GM23338 (cell line): Measurements from ENCODE around the gene RNF175.
"Not testable (repeated sequence)": the region's sequence is repeated elsewhere in the genome, so short reads cannot be mapped to it uniquely, and the experiment has no call there.

Experiments used
- CREB1 ChIP-seq: fragments of 250-450 bp; sonication (Bioruptor Pico); IDR thresholded peaks from 2 replicates; pipeline ENCODE4 v1.5.0; 2020; ENCODE audit warnings: low read depth, mild to moderate bottlenecking, moderate library complexity
- EZH2 ChIP-seq: fragments of 200-600 bp; sonication (generic); IDR thresholded peaks from one replicate; pipeline ENCODE4 v1.8.0; 2017; ENCODE audit warnings: antibody characterized with exemption, mild to moderate bottlenecking, low read depth; ENCODE audit not compliant: unreplicated experiment
- EZH2phosphoT487 ChIP-seq: fragments of 200-600 bp; sonication (generic); IDR thresholded peaks from one replicate; pipeline ENCODE4 v1.8.1; 2018; ENCODE audit warnings: antibody characterized with exemption; ENCODE audit not compliant: unreplicated experiment
- JUNB ChIP-seq: IDR thresholded peaks from one replicate; pipeline ENCODE4 v1.6.1; 2016; ENCODE audit warnings: antibody characterized with exemption; ENCODE audit not compliant: unreplicated experiment
- NANOG ChIP-seq: IDR thresholded peaks from 2 replicates; pipeline ENCODE4 v1.6.1; 2016; ENCODE audit warnings: antibody characterized with exemption, borderline replicate concordance
- POLR2AphosphoS5 ChIP-seq: IDR thresholded peaks from 2 replicates; pipeline ENCODE4 v1.6.1; 2016; ENCODE audit warnings: antibody characterized with exemption, low read depth
- STAT1 ChIP-seq: IDR thresholded peaks from one replicate; pipeline ENCODE4 v1.6.1; 2016; ENCODE audit warnings: antibody characterized with exemption; ENCODE audit not compliant: unreplicated experiment
- ZNF114 ChIP-seq: fragments of 250-450 bp; sonication (Bioruptor Pico); IDR thresholded peaks from 2 replicates; pipeline ENCODE4 v1.5.0; 2020; ENCODE audit warnings: mild to moderate bottlenecking, moderate library complexity
- ZNF331 ChIP-seq: fragments of 250-450 bp; sonication (Bioruptor Pico); IDR thresholded peaks from 2 replicates; pipeline ENCODE4 v1.5.0; 2020; ENCODE audit warnings: low read depth, mild to moderate bottlenecking, moderate library complexity
- TF ChIP-seq, protein P1 (sequence below), 2 experiments: fragments of 200-600 bp in 1 of 2; sonication (generic) in 1 of 2; conservative IDR thresholded peaks; 2 replicates each; pipeline versions ENCODE4 v1.5.1 to v1.6.1; 2016 to 2017; ENCODE audit warnings: antibody characterized with exemption in 2 of 2, low read depth in 2 of 2, mild to moderate bottlenecking in 2 of 2, moderate library complexity in 1 of 2
- TF ChIP-seq, protein P2 (sequence below): IDR thresholded peaks from one replicate; pipeline ENCODE4 v1.6.1; 2018; ENCODE audit warnings: antibody characterized with exemption; ENCODE audit not compliant: unreplicated experiment
- TF ChIP-seq, protein P3 (sequence below): fragments of 250-450 bp; sonication (Bioruptor Pico); IDR thresholded peaks from 2 replicates; pipeline ENCODE4 v1.5.0; 2020; ENCODE audit warnings: mild to moderate bottlenecking, moderate library complexity
- TF ChIP-seq, protein P4 (sequence below): IDR thresholded peaks from 2 replicates; pipeline ENCODE4 v1.6.1; 2016; ENCODE audit warnings: antibody characterized with exemption

DNA sequence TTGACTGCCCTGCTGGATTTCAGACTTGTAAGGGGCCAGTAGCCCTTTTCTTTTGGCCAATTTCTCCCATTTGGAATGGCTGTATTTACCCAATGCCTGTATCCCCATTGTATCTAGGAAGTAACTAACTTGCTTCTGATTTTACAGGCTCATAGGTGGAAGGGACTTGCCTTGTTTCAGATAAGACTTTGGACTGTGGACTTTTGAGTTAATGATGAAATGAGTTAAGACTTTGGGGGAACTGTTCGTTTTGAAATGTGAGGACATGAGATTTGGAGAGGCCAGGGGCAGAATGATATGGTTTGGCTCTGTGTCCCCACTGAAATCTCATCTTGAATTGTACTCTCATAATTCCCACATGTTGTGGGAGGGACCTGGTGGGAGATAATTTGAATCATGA is 93.3 kb downstream of the RNF175 start:
- TF ChIP-seq, protein P1, sequence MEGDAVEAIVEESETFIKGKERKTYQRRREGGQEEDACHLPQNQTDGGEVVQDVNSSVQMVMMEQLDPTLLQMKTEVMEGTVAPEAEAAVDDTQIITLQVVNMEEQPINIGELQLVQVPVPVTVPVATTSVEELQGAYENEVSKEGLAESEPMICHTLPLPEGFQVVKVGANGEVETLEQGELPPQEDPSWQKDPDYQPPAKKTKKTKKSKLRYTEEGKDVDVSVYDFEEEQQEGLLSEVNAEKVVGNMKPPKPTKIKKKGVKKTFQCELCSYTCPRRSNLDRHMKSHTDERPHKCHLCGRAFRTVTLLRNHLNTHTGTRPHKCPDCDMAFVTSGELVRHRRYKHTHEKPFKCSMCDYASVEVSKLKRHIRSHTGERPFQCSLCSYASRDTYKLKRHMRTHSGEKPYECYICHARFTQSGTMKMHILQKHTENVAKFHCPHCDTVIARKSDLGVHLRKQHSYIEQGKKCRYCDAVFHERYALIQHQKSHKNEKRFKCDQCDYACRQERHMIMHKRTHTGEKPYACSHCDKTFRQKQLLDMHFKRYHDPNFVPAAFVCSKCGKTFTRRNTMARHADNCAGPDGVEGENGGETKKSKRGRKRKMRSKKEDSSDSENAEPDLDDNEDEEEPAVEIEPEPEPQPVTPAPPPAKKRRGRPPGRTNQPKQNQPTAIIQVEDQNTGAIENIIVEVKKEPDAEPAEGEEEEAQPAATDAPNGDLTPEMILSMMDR (conservative IDR thresholded peaks at IDR 0.05; ENCODE audit: low read depth in 2 of 2): not testable (repeated sequence)
- not testable (repeated sequence) for TF ChIP-seq CREB1 (CRISPR knock-in tag); POLR2AphosphoS5; EZH2phosphoT487; EZH2; STAT1; ZNF114 (CRISPR knock-in tag); JUNB; NANOG; ZNF331
- TF ChIP-seq, protein P2, sequence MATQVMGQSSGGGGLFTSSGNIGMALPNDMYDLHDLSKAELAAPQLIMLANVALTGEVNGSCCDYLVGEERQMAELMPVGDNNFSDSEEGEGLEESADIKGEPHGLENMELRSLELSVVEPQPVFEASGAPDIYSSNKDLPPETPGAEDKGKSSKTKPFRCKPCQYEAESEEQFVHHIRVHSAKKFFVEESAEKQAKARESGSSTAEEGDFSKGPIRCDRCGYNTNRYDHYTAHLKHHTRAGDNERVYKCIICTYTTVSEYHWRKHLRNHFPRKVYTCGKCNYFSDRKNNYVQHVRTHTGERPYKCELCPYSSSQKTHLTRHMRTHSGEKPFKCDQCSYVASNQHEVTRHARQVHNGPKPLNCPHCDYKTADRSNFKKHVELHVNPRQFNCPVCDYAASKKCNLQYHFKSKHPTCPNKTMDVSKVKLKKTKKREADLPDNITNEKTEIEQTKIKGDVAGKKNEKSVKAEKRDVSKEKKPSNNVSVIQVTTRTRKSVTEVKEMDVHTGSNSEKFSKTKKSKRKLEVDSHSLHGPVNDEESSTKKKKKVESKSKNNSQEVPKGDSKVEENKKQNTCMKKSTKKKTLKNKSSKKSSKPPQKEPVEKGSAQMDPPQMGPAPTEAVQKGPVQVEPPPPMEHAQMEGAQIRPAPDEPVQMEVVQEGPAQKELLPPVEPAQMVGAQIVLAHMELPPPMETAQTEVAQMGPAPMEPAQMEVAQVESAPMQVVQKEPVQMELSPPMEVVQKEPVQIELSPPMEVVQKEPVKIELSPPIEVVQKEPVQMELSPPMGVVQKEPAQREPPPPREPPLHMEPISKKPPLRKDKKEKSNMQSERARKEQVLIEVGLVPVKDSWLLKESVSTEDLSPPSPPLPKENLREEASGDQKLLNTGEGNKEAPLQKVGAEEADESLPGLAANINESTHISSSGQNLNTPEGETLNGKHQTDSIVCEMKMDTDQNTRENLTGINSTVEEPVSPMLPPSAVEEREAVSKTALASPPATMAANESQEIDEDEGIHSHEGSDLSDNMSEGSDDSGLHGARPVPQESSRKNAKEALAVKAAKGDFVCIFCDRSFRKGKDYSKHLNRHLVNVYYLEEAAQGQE: not testable (repeated sequence)
- TF ChIP-seq, protein P3, sequence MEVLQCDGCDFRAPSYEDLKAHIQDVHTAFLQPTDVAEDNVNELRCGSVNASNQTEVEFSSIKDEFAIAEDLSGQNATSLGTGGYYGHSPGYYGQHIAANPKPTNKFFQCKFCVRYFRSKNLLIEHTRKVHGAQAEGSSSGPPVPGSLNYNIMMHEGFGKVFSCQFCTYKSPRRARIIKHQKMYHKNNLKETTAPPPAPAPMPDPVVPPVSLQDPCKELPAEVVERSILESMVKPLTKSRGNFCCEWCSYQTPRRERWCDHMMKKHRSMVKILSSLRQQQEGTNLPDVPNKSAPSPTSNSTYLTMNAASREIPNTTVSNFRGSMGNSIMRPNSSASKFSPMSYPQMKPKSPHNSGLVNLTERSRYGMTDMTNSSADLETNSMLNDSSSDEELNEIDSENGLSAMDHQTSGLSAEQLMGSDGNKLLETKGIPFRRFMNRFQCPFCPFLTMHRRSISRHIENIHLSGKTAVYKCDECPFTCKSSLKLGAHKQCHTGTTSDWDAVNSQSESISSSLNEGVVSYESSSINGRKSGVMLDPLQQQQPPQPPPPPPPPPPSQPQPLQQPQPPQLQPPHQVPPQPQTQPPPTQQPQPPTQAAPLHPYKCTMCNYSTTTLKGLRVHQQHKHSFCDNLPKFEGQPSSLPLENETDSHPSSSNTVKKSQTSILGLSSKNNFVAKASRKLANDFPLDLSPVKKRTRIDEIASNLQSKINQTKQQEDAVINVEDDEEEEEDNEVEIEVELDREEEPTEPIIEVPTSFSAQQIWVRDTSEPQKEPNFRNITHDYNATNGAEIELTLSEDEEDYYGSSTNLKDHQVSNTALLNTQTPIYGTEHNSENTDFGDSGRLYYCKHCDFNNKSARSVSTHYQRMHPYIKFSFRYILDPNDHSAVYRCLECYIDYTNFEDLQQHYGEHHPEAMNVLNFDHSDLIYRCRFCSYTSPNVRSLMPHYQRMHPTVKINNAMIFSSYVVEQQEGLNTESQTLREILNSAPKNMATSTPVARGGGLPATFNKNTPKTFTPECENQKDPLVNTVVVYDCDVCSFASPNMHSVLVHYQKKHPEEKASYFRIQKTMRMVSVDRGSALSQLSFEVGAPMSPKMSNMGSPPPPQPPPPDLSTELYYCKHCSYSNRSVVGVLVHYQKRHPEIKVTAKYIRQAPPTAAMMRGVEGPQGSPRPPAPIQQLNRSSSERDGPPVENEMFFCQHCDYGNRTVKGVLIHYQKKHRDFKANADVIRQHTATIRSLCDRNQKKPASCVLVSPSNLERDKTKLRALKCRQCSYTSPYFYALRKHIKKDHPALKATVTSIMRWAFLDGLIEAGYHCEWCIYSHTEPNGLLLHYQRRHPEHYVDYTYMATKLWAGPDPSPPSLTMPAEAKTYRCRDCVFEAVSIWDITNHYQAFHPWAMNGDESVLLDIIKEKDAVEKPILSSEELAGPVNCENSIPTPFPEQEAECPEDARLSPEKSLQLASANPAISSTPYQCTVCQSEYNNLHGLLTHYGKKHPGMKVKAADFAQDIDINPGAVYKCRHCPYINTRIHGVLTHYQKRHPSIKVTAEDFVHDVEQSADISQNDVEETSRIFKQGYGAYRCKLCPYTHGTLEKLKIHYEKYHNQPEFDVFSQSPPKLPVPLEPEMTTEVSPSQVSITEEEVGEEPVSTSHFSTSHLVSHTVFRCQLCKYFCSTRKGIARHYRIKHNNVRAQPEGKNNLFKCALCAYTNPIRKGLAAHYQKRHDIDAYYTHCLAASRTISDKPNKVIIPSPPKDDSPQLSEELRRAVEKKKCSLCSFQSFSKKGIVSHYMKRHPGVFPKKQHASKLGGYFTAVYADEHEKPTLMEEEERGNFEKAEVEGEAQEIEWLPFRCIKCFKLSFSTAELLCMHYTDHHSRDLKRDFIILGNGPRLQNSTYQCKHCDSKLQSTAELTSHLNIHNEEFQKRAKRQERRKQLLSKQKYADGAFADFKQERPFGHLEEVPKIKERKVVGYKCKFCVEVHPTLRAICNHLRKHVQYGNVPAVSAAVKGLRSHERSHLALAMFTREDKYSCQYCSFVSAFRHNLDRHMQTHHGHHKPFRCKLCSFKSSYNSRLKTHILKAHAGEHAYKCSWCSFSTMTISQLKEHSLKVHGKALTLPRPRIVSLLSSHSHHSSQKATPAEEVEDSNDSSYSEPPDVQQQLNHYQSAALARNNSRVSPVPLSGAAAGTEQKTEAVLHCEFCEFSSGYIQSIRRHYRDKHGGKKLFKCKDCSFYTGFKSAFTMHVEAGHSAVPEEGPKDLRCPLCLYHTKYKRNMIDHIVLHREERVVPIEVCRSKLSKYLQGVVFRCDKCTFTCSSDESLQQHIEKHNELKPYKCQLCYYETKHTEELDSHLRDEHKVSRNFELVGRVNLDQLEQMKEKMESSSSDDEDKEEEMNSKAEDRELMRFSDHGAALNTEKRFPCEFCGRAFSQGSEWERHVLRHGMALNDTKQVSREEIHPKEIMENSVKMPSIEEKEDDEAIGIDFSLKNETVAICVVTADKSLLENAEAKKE (CRISPR knock-in tag): not testable (repeated sequence)
- TF ChIP-seq, protein P4, sequence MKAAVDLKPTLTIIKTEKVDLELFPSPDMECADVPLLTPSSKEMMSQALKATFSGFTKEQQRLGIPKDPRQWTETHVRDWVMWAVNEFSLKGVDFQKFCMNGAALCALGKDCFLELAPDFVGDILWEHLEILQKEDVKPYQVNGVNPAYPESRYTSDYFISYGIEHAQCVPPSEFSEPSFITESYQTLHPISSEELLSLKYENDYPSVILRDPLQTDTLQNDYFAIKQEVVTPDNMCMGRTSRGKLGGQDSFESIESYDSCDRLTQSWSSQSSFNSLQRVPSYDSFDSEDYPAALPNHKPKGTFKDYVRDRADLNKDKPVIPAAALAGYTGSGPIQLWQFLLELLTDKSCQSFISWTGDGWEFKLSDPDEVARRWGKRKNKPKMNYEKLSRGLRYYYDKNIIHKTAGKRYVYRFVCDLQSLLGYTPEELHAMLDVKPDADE: not testable (repeated sequence)
